Erythroblast (primary cell): ENCODE results near the gene STXBP1.

Experiments
- DNase-seq, 2 experiments: peaks; one replicate each; lab custom pipeline; 2025; lab: John Stamatoyannopoulos, UW
- GATA1 ChIP-seq: IDR thresholded peaks from 2 replicates; pipeline ENCODE4 v1.6.1; 2011; ENCODE audit warnings: low read depth, mild to moderate bottlenecking, control low read depth, low read length, moderate library complexity
- POLR2A ChIP-seq: IDR thresholded peaks from 2 replicates; pipeline ENCODE4 v1.6.1; 2011; ENCODE audit warnings: mild to moderate bottlenecking, low read length

STXBP1 gene

GRCh38 chr9:127734747-127735529 lies 122.9 kb downstream of the STXBP1 start, which contains the start of gene TOR2A:
Gene TOR2A, minus strand, starts transcription at chr9:127735294. Its CDS starts 24 bp downstream, at chr9:127735270.
- TF ChIP-seq POLR2A (peak; percentile 91), GATA1 (no peak)
- peak; percentile 99 for DNase-seq

GRCh38 chr9:127735530-127736185 lies 123.6 kb downstream of the STXBP1 start:
- no peak for DNase-seq
- TF ChIP-seq POLR2A (no peak), GATA1 (no peak)

GRCh38 chr9:127738666-127739065 lies 126.6 kb downstream of the STXBP1 start:
- TF ChIP-seq GATA1 (no peak), POLR2A (no peak)
- no peak for DNase-seq

- no peak for DNase-seq
- TF ChIP-seq POLR2A (no peak), GATA1 (no peak)
Measured at GRCh38 chr9:127739614-127740330, 127.7 kb downstream of the STXBP1 start.

GRCh38 chr9:127741831-127742434 lies 129.9 kb downstream of the STXBP1 start:
- no peak for DNase-seq
- TF ChIP-seq GATA1 (no peak), POLR2A (no peak)
